Activated CD8-positive, alpha-beta T cell treated with anti-CD3 and anti-CD28 coated beads for 36 hours (primary cell): ENCODE results near the gene STK17A. TPM values are rescaled to one million over a fixed set of nuclear protein-coding genes. Genes with fewer than 3 reads are reported as not detected.

Experiments used
- ATAC-seq: fragments of 200-7000 bp; cut with Tn5 transposase; one replicate; pipeline ENCODE4 v1.10.0; 2021; ENCODE audit warnings: mild to moderate bottlenecking, moderate library complexity
- CTCF ChIA-PET: fragments of 350-600 bp; sonication (Branson Sonifier 250); formaldehyde crosslinking; loops from one replicate; lab custom pipeline; 2021; ENCODE audit warnings: antibody characterized with exemption; lab: Charles Lee
- POLR2A ChIA-PET: fragments of 350-600 bp; sonication (Branson Sonifier 250); formaldehyde crosslinking; loops from one replicate; lab custom pipeline; 2021; ENCODE audit warnings: antibody characterized with exemption; lab: Charles Lee
- DNase-seq: peaks from one replicate; pipeline ENCODE4 v3.0.0-alpha.2; 2020
- H3K27ac Mint-ChIP-seq: one replicate; pipeline ENCODE4 v1.8.0; 2021; ENCODE audit warnings: mild to moderate bottlenecking, mixed read lengths
- H3K27me3 Mint-ChIP-seq: one replicate; pipeline ENCODE4 v1.8.0; 2021; ENCODE audit warnings: mixed read lengths
- H3K36me3 Mint-ChIP-seq: one replicate; pipeline ENCODE4 v1.8.0; 2021; ENCODE audit warnings: low read depth, mixed read lengths
- H3K4me1 Mint-ChIP-seq: one replicate; pipeline ENCODE4 v1.8.0; 2021; ENCODE audit warnings: low read depth, mixed read lengths
- H3K4me3 Mint-ChIP-seq: one replicate; pipeline ENCODE4 v1.8.0; 2021; ENCODE audit warnings: mild to moderate bottlenecking, moderate library complexity, mixed read lengths
- H3K9me3 Mint-ChIP-seq: one replicate; pipeline ENCODE4 v1.8.0; 2021; ENCODE audit warnings: mixed read lengths
- intact Hi-C: fragments of 100-400 bp; cut with micrococcal nuclease; formaldehyde crosslinking; loops from one replicate; pipeline ENCODE4 v1.10.0; 2022
- total RNA-seq, 2 experiments: library from RNA; stranded (reverse); gene quantifications; one replicate each; pipeline ENCODE4 v1.2.3, GENCODE V29; 2021
- TF ChIP-seq, protein P1 (sequence below): fragments of 200-600 bp; IDR thresholded peaks from one replicate; pipeline ENCODE4 v1.8.0; 2022; ENCODE audit warnings: antibody characterized with exemption, mild to moderate bottlenecking

The STK17A gene
- total RNA-seq, 2 experiments from 2014 or later = 42.4 to 46.1 TPM

DNA sequence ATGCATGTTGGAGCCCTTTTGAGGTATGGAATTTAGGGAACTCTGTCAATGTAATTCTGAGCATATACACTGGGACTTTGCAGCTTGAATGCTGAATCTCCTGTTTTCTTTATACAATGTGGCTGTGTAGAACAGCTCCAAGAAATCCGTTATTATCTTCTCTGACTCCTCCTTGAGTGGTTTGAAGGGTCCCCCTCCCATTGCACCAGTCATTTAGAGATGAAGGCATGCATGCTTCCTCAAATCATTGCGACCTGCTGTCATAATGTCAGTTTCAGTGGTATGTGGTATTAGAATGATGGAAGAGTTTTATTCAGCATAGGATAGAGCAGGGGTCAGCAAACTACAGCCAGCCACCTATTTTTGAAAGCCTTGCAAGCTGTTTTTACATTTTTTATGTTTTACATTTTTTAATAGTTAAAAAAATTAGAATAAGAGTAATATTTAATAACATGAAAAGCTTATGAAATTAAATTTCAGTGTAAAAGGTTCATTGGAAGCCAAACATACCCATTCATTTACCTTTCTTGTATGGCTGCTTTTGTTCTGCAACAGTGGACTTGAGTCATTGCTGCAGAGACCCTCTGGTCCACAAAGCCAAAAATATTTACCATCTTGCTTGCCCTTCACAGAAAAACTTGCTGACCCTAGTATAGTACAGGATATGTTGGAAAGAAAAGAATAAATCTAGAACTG, 8.1 kb downstream of the STK17A start:
- peaks cover 80% of the 10 kb centered on the region for H3K4me1 Mint-ChIP-seq
- TF ChIP-seq, protein P1, sequence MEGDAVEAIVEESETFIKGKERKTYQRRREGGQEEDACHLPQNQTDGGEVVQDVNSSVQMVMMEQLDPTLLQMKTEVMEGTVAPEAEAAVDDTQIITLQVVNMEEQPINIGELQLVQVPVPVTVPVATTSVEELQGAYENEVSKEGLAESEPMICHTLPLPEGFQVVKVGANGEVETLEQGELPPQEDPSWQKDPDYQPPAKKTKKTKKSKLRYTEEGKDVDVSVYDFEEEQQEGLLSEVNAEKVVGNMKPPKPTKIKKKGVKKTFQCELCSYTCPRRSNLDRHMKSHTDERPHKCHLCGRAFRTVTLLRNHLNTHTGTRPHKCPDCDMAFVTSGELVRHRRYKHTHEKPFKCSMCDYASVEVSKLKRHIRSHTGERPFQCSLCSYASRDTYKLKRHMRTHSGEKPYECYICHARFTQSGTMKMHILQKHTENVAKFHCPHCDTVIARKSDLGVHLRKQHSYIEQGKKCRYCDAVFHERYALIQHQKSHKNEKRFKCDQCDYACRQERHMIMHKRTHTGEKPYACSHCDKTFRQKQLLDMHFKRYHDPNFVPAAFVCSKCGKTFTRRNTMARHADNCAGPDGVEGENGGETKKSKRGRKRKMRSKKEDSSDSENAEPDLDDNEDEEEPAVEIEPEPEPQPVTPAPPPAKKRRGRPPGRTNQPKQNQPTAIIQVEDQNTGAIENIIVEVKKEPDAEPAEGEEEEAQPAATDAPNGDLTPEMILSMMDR = no peak
- H3K4me3 Mint-ChIP-seq = peak overlapping the region; percentile 46
- no peaks in the 10 kb centered on the region for H3K27me3 Mint-ChIP-seq
- no peaks in the 10 kb centered on the region for H3K9me3 Mint-ChIP-seq
- peak; percentile 56 for ATAC-seq
- peaks cover 17% of the 10 kb centered on the region for H3K36me3 Mint-ChIP-seq
- peak overlapping the region; percentile 86 for H3K27ac Mint-ChIP-seq
- ChIA-PET POLR2A (interaction anchor here (0.6 to 3.5 kb wide), 12 partner anchors 8 to 102 kb away, joined by 3 to 22 read pairs (median 5); partner anchors contain the start of gene STK17A), CTCF (interaction anchor here (0.7 to 1.6 kb wide), 10 partner anchors 8 to 248 kb away, joined by 3 to 14 read pairs (median 3); partner anchors contain the start of gene STK17A)
- DNase-seq = peak; percentile 77
- intact Hi-C loops = loop anchor here (2.0 kb wide), 1 partner anchor 58 kb away; no protein-coding TSS in a partner anchor

DNA sequence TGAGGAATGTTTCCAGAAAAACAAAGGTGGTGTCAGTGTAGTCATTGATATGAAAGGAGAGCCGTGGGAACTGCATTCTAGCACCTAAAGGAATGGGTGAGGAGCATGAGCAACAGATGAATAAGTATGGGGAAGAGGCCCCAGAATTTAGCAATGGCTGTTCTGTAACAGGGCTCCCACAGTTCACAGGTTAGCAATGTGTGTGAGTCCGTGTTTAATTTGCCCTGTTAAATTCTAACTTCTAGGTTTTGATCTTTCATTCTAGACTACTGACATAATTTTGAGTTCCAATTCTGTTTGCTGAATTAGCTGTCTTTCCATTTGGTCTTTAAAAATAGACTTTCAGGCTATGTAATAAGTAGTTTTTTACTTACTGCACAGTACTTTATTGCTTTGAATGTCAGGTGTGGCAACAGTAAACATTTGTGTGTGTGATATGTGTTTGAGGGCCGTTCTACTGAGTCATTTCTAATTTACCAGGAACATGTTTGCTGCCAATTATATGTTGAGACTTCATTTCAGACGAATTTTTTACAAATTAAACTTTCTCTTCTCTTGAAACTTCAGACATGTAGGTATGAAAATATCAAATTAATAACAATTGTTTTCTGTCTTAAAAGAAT, 8.8 kb downstream of the STK17A start:
- Mint-ChIP-seq H3K4me3 (peak overlapping the region; percentile 46), H3K9me3 (no peaks in the 10 kb centered on the region), H3K27ac (peak overlapping the region; percentile 86), H3K36me3 (peaks cover 20% of the 10 kb centered on the region), H3K4me1 (peaks cover 81% of the 10 kb centered on the region), H3K27me3 (no peaks in the 10 kb centered on the region)
- peak; percentile 18 for ATAC-seq
- CTCF ChIA-PET = interaction anchor here (0.9 to 1.7 kb wide), 9 partner anchors 9 to 108 kb away, joined by 3 to 14 read pairs (median 5); partner anchors contain the start of gene STK17A
- POLR2A ChIA-PET = interaction anchor here (0.9 to 3.5 kb wide), 8 partner anchors 8 to 60 kb away, joined by 3 to 22 read pairs (median 6); partner anchors contain the start of gene STK17A
- no peak for DNase-seq
- intact Hi-C loops = loop anchor here (2.0 kb wide), 1 partner anchor 57 kb away; no protein-coding TSS in a partner anchor
- TF ChIP-seq, protein P1 = no peak

DNA sequence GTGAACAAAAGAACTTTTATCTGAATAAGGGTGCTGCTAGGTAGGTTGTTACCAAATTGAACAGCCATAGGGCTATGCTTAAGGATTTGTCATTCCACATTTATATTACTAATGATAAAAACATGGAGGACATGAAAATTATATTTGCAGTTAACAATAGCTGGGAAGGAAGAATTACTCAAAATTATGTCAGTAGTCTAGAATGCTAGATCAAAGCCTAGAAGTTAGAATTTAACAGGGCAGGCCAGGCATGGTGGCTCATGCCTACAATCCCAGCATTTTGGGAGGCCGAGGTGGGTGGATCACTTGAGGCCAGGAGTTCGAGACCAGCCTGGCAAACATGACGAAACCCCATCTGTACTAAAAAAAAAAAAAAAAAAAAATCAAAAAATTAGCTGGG, 9.4 kb downstream of the STK17A start:
- peaks cover 81% of the 10 kb centered on the region for H3K4me1 Mint-ChIP-seq
- H3K4me3 Mint-ChIP-seq = peak overlapping the region; percentile 46
- POLR2A ChIA-PET = interaction anchor here (0.5 to 3.5 kb wide), 6 partner anchors 9 to 114 kb away, joined by 3 to 22 read pairs (median 6); partner anchors contain the start of gene STK17A
- TF ChIP-seq, protein P1 = no peak
- ATAC-seq (no peak), DNase-seq (no peak)
- H3K27me3 Mint-ChIP-seq = no peaks in the 10 kb centered on the region
- H3K9me3 Mint-ChIP-seq = no peaks in the 10 kb centered on the region
- intact Hi-C loops = no loop called here
- CTCF ChIA-PET = interaction anchor here (1.0 to 1.7 kb wide), 4 partner anchors 9 to 247 kb away, joined by 3 to 6 read pairs (median 4); partner anchors contain the start of gene STK17A
- peaks cover 23% of the 10 kb centered on the region for H3K36me3 Mint-ChIP-seq
- H3K27ac Mint-ChIP-seq = peak overlapping the region; percentile 86

DNA sequence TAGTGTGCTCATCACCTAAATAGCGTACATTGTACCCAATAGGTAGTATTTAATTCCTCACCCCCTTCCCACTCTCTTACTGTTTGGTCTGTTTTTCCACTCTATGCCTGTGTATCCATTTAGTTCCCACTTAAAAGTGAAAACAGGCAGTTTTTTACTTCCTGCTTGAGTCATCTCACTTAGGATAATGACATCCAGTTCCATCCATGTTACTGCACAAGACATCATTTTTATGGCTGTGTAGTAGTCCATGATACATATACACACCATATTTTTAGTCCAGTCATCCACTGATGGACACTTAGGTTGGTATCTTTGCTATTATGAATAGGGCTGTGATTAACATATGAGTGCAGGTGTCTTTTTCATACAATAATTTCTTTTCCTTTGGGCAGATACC, 10.1 kb downstream of the STK17A start:
- ChIA-PET POLR2A (interaction anchor here (1.2 to 3.5 kb wide), 5 partner anchors 9 to 56 kb away, joined by 3 to 22 read pairs (median 9); partner anchors contain the start of gene STK17A), CTCF (interaction anchor here (1.0 to 1.7 kb wide), 3 partner anchors 10 to 246 kb away, joined by 3 to 6 read pairs (median 4); partner anchors contain the start of gene STK17A)
- peaks cover 81% of the 10 kb centered on the region for H3K4me1 Mint-ChIP-seq
- no peaks in the 10 kb centered on the region for H3K9me3 Mint-ChIP-seq
- H3K36me3 Mint-ChIP-seq = peaks cover 24% of the 10 kb centered on the region
- intact Hi-C loops = no loop called here
- peak overlapping the region; percentile 46 for H3K4me3 Mint-ChIP-seq
- H3K27ac Mint-ChIP-seq = peak overlapping the region; percentile 89
- no peak for DNase-seq
- ATAC-seq = no peak
- H3K27me3 Mint-ChIP-seq = no peaks in the 10 kb centered on the region
- TF ChIP-seq, protein P1 = no peak
